Stimulated activated CD4-positive, alpha-beta T cell treated with anti-CD3 and anti-CD28 coated beads, TNF-alpha, amount 100 ng/mL, for 4 hours (primary cell): Measurements from ENCODE around the gene GOLPH3.
A peak's percentile ranks its signal among the peaks of the same experiment; 100 is the strongest.

Source experiments
- DNase-seq, 3 experiments: peaks; one replicate each; pipeline ENCODE4 v3.0.0-alpha.2; 2020; ENCODE audit warnings: low read depth in 3 of 3

The GOLPH3 gene

GRCh38 chr5:32170303-32171151, 3.6 kb downstream of the GOLPH3 start:
- no peak for DNase-seq

DNA sequence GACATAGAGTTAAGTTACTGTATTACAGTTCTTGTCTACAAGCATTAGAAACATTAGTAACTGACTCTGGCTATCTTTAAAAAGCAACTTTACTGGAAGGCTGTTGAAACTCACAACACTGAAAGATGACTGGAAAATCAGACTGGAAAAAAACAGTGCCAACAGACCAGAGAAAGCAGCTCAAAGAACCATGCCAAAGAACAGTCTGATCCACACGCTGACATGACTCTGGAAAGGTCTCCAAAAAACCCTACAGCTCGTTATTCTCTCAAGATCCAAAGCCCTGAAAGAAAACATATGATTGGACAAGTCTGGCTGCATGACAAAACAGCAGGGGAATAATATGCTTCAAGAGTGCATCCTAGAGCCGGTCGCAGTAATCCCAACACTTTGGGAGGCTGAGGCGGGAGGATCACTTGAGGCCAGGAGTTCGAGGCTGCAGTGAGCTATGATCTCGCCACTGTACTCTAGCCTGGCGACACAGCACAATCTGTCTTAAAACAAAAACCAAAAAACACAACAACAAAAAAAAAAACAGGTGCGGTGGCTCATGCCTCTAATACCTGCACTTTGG, 5.6 kb downstream of the GOLPH3 start:
- DNase-seq: no peak

GRCh38 chr5:32165597-32165996, 8.5 kb downstream of the GOLPH3 start:
- no peak for DNase-seq

- DNase-seq: no peak
Measured at GRCh38 chr5:32163785-32164184, 10.3 kb downstream of the GOLPH3 start.

DNA sequence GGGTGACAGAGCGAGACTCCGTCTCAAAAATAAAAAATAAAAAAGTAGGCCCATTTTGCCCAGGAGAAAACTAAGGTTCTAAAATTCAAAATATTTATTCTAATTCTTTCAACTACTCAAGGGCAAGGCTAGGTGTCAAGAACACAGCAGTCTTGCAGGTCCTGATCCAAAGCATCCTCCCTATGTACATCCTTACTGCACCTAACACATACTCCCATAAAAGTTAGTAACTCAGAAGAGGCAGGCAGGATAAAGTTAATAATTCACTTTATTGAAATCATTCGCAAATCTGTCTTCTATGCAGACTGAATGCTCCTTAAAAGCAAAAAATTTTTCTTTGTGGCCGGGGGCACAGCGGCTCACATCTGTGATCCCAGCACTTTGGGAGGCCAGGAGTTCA, 11.1 kb downstream of the GOLPH3 start:
- no peak for DNase-seq

GRCh38 chr5:32160228-32160627, 13.9 kb downstream of the GOLPH3 start:
- no peak for DNase-seq

GRCh38 chr5:32159328-32160072, 14.6 kb downstream of the GOLPH3 start:
- no peak for DNase-seq

GRCh38 chr5:32158679-32158975, 15.5 kb downstream of the GOLPH3 start:
- DNase-seq: no peak

DNA sequence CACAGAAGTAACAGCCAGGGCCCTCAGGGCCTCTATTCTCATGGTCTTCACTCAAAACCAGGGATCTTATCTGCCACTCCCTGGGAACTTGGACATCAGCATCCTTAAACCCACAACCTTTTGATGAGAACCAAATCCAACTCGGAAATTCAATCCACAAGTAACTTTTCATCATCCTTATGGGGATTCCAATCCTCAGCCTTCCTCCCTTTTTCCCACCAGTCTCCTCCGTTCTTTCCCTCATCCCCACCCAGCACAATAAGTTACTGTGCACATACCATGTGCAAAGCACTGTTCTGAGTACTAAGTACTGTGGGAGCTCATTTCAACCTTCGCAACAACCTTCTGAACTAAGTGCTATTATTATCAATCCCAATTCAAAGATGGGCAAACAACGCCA, 17.0 kb downstream of the GOLPH3 start:
- DNase-seq: no peak

GRCh38 chr5:32156635-32157034, 17.5 kb downstream of the GOLPH3 start:
- DNase-seq: no peak

DNA sequence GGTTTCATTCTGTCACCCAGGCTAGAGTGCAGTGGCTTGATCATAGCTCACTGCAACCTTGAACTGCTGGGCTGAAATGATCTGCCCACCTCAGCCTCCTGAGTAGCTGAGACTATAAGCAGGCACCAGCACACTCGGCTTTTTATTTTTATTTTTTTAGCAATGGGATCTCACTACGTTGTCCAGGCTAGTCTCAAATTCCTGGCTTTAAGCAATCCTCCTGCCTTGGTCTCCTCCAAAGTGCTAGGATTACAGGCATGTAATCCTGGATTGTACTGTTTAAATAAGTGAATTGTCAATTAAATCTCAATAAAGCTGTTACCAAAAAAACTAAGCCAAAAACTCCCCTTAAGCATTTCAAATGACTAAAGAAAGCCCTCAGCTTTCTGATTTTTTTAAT, 18.9 kb downstream of the GOLPH3 start:
- no peak for DNase-seq

DNA sequence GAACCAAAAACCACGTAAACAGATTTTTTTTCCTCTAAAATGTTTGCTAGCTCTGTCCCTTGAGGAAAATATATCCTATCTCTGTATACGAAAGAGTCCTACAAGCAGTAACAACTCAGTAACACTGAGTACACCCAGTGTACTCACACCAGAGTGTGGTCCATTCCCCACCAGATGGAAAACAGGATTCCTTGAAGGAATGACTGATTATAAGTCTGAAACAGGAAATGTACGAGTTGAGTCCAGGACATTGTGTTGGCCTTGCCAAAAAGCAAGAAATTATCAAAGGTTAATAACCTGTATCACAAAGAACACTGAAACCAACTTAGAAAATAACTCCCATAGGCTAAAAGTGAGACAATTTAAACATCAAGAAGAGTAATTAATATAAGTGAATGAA, 20.4 kb downstream of the GOLPH3 start:
- no peak for DNase-seq

DNA sequence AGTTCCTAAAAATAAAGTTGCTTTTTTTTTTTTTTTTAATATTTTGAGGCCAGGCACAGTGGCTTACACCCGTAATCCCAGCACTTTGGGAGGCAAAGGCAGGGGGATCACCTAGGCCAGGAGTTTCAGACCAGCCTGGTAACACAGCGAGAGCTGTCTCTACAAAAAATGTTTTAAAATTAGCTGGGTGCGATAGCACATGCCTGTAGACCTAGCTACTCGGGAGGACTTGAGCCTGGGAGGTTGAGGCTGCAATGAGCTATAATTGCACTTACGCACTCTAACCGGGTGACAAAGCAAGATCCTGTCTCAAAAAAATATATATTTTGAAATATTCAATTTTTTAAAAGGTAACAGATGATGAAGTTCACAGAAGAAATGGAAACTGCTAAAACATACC, 22.9 kb downstream of the GOLPH3 start:
- no peak for DNase-seq

- DNase-seq: no peak
Measured at GRCh38 chr5:32150366-32150765, 23.8 kb downstream of the GOLPH3 start.

- no peak for DNase-seq
Measured at GRCh38 chr5:32147959-32148358, 26.2 kb downstream of the GOLPH3 start.

- DNase-seq: no peak
Measured at GRCh38 chr5:32147236-32147635, 26.9 kb downstream of the GOLPH3 start.

- DNase-seq: no peak
Measured at GRCh38 chr5:32145378-32145777, 28.7 kb downstream of the GOLPH3 start.

- no peak for DNase-seq
Measured at GRCh38 chr5:32144378-32145207, 29.5 kb downstream of the GOLPH3 start.

DNA sequence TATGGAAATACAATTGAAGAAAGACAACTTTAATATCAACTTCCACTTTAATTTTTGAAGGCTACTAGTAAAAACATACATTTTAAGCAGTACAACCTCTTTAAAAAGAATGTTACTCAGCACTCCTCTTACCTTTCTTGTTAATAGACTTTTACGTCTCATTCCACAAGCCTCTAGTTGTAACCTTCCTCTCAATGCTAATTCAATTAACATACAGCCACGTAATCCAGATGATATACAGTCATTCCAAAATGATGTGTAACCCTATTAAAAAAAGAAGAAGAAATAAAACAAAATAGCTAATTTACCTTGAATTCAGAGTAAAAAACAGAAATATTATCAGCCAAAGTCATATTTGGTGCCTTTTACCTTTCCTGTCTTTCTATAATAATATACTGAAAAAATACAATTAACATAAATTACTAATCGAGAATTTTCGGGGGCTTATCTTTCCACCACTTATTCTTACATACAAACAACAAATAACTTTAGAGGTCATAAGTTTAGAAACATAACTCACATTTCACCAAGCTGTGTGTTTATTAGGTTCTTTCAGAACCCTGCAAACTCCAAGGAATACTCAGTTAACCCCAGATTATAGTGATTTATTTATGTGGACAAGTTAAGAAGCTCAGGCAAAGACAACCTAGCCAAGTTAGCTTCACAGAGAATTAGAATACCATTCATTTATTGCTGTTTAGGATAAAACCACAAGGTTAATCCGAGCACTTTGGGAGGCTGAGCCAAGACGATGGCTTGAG, 30.3 kb downstream of the GOLPH3 start:
- DNase-seq: no peak

- peak; percentile 37 to 52 (median 44) for DNase-seq
Measured at GRCh38 chr5:32138839-32139493, 35.2 kb downstream of the GOLPH3 start.

GRCh38 chr5:32136342-32136741, 37.8 kb downstream of the GOLPH3 start:
- DNase-seq: no peak
